Activated CD8-positive, alpha-beta memory T cell treated with anti-CD3 and anti-CD28 coated beads for 4 hours (primary cell): Measurements from ENCODE around the gene PDZD7.

Experiments used
- DNase-seq, 2 donors: peaks; one replicate each; pipeline ENCODE4 v3.0.0-alpha.2; 2020; ENCODE audit warnings: low read depth in 2 of 2

PDZD7 gene

DNA sequence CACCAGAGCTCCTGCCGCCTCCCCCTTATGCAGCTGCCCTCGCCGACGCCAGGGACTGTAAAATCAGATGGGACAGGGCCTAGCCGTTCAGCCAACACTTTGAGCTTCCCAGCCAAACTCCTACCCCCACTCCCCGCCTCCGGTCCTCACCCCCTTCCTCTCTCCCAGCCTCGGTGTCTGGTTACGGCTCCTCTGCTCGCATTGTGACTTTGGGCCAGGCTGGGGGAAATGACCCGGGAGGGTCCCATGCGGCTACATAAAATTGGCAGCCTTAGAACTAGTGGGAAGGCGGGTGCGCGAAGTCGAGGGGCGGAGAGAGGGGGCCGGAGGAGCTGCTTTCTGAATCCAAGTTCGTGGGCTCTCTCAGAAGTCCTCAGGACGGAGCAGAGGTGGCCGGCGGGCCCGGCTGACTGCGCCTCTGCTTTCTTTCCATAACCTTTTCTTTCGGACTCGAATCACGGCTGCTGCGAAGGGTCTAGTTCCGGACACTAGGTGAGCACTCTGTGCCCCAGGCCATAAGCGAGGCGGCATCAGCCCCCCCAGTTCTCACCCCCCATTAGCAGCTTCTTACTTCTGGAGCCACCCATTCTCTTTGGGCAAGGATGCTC lies 30.8 kb upstream of the PDZD7 start, which contains the start of gene KAZALD1:
KAZALD1 (plus strand) TSS at position 366 of the 608 bp plus-strand sequence. CDS start 604 bp downstream, outside the sequence.
- DNase-seq, result no peak

DNA sequence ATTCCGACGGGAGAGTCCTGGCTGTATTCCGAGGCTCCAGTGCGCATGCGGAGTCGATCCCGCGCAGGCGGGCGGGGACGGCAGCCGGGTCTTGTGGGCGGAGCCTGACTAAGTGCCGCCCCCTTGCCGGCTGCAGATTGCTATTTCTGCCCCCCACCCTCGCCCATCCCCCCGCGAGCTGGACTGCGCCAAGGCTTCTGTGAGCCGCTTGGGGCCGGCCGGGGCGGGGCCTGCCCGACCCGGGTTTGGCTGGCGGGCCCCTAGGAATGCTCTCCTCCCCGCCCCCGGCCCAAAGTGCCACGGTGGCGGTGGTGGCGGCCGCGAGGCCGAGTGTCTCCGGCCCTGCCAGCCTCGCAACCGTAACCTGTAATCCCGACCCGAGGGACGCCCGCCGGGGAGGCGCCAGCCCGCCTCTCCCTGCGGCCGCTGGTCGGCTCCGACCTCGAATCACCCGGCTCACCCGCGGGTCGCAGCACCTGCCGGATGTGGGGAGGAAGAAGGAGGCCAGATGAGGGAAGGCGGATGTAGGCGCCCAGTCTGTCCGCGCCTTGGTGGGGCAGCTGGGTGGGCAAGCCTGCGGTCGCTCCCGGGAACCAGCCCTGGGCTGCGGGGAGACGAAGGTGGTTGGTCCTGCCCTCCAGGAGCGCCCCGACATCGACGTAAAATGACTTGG lies 30.2 kb upstream of the PDZD7 start:
- DNase-seq, result peak; percentile 77 to 79

DNA sequence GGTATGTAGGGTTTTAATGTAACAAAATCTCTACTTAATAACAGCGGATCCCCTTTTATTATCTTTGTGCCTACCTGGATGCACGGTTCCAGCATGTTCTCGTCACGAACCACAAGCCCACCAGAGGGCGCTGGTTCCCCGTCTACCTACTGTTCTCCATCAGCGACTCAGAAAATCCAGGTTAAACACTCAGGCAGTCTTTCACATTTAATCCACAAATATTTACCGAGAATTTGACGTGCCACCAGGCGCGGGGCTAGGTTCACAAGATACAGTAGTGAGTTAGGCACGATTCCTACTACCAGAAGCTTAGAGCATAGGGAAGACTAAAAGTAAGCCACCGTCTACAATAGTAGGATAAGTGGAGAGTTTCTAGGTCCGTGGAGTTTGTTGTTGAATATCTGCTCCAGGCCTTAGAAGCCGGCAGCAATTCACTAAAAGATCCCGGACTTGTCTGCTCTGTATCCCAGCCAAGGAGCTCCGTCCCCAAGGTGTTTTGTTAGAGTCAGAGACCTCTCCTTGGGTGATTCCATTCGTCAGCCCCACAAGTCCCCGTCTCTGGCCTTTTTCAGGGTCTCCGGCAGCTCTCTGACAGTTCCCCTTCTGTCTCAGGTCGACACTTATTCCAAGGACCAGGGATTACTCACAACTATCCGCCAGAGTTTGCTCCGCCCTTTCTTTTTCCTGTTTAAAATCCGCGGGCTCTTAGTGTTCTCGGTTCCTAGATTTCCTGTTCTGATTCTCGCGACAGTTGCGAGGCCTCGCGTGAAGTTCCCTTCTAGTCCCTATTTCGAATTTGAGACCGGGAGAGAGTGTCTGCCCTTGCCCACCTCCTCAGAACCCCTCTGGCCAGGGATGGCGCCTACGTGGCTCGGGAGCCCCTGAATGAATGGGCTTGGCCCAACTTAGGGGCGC lies 29.4 kb upstream of the PDZD7 start:
- peak; percentile 74 to 78 for DNase-seq

DNA sequence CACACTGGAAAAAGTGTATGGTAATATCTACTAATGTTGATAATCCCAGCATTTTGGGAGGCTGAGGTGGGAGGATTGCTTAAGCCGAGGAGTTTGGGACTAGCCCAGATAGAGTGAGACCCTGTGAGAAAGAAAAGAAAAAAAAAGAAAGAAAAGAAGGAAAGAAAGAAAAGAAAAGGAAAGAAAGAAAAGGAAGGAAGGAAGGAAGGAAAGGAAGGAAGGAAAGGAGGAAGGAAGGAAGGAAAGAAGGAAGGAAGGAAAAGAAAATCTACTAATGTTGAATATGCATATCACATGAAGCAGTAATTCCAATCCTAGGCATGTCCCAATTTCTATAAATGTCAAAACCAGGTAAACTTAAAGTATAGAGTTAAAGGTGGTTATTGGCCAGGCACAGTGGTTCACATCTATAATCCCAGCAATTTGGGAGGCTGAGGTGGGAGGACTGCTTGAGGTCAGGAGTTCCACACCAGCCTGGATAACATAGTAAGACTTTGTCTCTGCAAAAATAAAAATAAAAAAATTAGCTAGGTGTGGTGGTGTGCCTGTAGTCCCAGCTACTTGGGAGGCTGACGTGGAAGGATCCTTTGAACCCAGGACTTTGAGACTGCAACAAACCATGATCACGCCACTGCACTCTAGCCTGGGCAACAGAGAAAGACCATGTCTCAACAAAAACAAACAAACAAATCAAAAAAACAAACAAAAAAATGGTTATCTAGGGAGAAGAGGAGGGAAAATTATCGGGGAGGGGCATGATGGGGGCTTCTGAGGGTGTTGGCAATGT lies 25.6 kb upstream of the PDZD7 start:
- DNase-seq, result no peak

DNA sequence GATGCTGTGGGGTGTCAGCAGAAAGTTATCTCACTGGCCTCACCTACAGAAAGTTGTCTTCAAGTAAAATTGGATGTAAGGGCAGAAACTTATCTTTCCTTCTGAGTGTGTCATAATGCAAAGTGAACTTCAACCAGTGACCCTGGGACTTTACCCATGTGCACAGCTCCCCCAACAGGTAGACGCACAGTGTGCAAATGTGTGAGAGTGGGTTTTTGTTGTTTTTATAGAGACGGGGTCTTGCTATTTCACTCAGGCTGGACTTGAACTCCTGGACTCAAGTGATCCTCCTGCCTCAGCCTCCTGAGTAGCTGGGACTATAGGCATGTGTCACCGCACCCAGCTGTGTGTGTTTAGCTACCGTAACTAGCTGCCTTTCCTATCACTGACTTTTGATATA lies 24.5 kb upstream of the PDZD7 start:
- no peak for DNase-seq

DNA sequence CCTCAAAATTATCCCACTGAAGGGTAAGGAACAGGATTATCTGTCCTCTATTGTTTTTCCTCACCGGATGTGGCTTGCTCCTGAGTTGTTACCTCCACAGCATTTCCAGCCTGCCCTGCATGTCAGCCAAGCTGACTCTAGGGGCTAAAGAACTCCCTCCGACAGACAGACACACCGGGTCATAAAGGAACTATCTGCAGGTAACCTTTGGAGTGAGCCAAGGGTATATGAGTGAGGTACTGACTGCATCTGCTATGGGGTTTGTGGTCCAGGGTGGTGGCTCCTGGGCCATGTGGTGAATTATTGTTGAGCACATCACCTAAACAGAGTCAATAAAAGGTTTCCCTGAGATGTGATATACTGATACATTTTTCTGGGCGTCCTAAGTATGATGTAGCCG lies 23.9 kb upstream of the PDZD7 start:
- no peak for DNase-seq

DNA sequence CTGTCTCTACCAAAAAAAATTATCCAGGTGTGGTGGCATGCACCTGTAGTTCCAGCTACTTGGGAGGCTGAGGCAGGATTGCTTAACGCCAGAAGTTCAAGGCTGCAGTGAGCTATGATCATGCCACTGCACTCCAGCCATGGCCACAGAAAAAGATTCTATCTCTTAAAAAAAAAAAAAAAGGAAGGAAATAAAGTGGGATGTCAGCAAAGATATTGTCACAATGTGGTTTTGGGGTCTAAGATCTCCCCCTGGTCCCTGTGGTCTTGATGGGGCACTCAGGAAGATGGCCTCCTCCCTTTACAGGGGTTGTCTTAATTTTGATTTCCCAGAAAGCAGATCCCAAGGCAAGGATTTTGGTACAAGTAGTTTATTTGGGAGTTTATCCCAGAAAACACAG lies 23.4 kb upstream of the PDZD7 start:
- no peak for DNase-seq

DNA sequence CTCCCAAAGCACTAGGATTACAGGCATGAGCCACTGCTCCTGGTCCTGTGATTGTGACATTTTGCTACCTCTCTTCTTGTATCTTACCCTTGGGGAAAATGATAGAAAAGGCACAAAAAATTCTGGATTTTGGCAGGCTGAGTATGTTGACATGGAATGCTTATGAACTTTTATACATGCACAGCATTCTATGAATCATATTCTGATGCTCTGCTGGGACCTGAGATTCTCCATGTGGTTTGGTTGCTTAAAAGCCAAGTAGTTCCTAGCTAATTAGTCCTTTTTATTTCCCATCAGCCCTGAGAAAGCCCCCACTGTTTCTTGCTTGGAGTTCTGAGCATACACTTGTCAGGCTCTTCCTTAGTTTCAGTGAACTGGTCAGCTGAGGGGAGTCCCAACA lies 22.6 kb upstream of the PDZD7 start:
- DNase-seq, result no peak

DNA sequence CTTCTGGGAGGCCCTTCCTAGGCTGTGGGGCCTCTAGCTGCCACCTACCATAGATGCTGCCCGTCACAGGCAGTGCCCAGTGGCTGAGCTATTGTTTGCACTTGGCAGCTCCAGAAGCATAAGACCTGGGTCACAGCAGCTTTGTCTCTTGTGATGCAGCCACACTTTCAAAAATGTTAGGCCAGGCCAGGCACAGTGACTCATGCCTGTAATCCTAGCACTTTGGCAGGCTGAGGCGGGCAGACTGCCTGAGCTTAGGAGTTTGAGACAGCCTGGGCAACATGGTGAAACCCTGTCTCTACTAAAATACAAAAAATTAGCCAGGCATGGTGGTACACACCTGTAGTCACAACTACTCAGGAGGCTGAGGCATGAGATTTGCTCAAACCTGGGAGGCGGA lies 21.4 kb upstream of the PDZD7 start:
- no peak for DNase-seq

DNA sequence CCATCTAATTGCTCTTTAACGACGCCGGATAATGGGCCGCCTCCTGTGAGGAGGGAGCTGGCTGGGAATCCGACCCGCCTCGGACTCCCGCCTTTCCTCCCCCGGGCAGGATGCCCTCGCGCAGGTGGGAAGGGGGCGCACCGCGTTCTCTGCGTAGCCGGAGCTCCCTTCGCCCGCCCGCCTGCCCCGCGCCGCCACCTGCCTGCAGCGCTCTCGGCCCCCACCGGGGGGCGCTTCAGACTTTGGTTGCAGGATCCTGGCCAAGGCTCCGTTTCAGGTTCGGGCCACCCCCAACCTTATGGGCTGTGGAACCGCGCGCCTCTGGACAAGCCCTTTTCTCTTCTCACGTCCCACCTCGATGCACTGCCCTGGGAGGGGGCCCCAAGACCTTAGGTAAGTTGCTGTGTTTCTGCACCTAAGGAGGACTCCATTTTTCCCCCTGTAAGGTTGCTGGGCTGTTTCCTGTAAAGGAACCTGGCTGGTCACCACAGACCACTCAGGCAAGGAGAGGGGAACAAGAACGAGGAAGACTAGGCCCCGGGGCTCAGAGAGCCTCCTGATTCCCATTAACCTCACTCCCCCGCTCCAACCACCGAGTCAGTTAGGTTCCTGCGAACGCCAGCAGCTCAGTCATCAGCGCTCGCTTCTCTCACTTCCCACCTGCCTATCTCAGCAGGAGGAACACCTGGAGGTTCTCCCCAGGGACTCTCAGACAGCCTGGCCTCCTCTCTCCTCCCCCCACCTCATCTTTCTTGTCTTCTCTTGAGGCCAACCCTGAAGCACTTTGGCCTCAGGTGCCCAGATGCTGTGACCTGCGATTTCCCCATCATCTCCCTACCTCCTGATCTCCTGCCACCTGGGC lies 19.5 kb upstream of the PDZD7 start:
- peak; percentile 28 to 60 for DNase-seq

DNA sequence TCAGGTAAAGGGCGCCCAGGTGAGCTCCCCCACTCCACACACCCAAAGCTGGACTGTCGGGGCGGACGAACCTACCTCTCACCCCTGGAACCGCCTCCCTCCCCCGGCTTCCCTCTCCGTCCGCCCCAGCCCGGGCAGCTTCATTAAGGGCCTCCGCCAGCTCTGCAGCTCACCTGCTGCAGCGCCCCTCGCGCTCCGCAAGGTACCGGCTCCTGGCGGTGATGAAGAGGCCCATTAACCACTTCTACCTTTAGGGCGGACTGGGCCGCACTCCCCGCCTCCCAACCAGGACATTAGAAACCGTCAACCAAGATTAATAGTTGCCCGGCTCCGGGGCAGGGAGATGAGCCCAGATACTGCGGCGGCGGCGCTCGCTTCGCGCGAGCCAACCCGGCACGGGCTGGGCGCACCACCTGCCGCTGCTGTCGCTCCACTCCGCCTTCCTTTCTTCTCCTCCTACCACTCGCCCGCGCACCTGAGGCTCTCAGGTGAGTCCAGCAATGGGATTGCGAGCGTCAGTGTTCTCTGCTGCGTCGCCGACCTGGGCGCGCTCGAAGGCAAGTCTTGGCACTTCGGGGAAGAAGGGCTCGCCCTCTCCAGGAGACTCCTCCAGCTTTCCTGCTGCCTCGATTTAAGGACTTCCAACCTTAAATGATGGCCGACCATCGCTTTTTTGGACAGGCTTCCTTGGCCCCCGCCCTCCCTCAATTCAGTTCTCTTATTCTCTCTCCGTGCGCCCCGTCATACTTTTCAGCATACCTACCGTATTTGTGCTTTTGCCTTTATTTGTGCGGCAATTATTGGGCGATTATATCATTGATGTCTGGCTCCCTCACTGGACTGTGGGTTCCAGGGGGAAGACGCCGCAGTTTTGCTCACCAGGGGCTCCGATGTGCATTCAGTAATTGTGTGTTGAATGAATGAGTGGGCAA lies 17.3 kb upstream of the PDZD7 start:
- DNase-seq, result no peak

DNA sequence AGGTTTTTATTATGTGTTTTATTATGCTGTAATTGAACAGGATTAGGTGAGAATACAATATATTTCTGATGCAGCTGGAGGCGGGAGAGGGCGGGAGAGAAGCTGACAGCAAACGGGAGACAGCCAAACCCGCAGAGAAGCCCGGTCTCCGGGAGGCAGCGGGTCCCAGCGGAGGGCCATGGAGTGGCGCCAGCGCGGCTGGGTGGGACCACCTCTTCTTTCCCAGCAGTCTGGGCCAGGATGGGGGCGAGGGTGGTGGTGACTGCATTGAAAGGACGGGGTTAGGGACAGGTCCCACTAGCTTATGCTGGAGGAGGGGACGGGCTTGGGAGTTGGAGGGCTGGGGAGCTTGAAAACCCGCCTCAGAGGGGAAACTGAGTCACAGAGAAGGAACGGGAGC lies 16.3 kb upstream of the PDZD7 start:
- DNase-seq, result no peak

DNA sequence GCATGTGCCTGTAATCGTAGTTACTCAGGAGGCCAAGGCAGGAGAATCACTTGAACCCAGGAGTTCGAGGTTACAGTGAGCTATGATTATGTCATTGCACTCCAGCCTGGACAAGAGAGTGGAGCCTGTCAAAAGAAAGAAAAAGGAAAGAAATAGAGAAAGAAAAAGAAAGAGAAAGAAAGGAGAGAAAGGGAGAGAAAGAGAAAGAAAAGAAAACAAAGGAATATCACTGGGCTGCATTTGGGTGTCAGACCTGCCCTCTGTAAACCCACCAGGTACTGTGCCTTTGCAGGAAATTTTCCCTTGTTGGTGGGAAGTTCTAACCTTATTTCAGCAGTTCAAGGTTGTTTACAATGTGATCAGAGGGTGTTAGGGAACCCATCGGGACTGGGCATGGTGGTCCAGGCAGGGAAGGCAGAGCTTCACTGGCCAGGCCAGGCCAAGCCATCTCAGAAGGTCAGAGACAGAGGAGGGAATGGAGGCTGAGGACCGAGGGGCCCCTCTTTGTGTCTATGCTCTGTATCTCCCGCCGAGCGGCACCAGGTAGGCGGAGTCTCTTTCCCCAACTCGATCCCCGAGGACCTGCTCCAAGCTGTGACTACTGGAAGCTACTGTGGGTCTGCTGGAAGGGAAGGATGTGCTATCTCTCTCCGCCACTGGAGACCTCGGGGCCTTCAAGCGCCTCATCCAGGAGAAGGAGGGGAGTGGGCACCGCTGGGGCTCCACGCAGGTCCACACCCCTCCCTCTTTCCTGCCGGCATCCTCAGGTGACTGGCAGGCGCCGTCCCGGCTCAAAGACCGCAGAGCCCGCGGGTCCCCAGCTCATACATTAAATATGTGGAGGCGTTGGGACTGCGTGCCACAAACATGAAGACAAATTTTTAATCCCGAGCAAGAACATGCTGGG lies 15.7 kb upstream of the PDZD7 start:
- no peak for DNase-seq

DNA sequence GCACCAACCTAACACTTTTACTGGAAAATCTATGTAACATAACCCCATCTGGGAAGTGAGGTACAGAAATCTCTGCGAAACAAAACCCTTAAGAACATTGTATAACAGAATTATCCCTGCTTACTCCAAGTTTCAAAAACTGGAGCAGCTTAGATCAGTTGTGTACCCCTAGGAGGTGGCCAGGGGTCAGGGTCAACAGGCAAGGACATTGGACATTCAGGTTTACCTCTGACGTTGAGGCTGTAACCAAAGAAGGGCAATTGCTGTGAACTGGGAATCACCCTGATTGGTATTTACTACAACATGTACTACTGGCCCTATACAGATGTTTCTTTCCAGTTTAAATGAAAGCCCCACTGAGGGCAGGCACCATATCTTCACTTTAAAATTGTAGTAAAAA lies 13.2 kb upstream of the PDZD7 start:
- no peak for DNase-seq

DNA sequence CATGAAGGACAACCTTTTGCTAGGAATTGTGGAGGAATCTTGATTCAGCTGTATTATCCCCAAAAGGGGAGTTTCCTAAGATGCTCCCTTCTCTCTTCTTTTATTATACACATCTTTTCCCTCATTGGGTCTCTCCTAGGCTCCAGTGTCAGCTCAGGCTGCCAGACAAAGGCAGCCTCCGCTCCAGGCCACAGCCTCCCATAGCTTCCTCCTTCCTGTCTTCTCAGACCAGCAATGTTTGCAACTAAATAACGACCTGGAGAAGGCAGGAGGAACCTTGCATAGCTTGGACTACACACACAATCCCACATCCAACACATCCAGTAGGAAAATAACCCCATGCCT lies 12.4 kb upstream of the PDZD7 start:
- no peak for DNase-seq

DNA sequence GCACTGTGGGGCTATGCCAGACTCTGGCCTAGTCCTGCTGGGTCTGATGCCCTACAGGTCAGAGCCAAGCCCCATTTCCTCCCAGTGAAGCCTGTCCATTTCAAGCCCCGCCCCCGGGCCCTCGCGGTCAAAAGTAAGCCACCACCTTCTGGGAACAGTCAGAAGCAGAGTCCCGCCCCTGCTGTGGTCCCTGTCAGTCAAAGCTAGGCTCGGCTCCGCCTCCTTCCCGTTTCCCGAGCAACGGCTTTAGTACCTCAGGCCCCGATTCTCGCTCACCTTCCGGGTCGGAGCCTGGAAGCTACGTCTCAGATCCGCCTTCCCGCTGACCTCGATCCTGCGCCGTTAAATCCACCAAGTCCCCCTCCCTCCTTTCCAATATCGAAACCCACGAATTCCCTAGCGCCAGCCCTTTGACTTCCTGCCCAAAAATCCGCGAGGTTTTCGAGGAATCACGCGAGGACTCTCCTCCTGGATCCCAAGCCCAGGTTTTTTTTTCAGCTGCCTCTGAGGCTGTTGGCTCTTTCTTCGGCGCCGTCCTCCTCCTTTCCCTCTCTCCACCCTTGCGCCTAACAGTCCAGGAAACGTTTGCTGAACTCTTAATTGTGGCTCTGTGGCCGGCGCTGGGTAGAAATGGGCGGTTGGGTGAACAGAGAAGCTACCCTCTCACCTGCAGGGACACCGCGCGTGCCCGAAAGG lies 11.9 kb upstream of the PDZD7 start:
- peak; percentile 75 for DNase-seq

DNA sequence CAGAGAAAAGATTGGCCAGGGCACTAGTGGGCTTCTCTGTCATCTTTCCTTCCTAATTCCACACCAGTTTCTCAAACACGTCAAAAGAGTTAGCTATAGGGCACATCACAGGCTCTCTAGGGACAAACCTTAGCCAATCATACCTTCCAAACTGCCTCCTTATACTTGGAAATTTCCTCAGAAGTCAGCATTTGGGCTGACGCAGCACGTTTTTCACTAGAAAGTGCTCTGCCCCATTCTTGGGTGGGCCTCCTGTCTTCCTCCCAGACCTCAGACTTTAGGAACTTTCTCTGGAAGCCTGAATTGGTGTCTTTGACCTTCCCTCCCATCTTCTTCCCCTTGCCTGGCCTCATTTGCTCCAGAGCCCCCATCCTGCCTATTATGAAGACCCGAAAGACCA lies 11.2 kb upstream of the PDZD7 start:
- no peak for DNase-seq

DNA sequence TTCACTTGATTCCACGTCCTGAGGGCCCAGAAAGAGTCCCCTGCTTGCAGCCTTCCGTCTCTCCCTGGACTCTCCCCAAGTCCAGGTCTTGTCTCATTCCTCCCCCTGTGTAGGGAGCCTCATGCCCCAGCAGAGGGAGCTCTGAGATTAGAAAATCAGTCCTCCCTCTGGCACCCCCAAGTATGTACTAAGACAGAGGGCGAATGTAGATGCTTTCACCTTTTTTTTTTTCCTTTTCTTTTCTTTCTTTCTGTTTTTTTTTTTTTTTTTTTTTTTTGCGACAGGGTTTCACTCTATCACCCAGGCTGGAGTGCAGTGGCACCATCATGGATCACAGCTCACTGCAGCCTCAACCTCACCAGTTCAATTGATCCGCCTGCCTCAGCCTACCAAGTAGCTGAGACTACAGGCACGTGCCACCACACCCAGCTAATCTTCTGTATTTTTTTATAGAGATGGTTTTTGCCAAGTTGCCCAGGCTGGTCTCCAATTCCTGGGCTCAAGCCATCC lies 10.4 kb upstream of the PDZD7 start:
- peak in 1 of 2 donors; percentile 48 for DNase-seq
